Bronchial epithelial cell (primary cell): ENCODE results near the gene CLDN18. TPM values are rescaled to one million over a fixed set of nuclear protein-coding genes. Genes with fewer than 3 reads are reported as not detected.
A peak's percentile ranks its signal among the peaks of the same experiment; 100 is the strongest.

Experiments used
- DNase-seq: peaks from one replicate; pipeline ENCODE4 v3.0.0-alpha.2; 2010; ENCODE audit warnings: low read depth
- FAIRE-seq: peaks from 2 replicates; lab custom pipeline; 2011; peaks lifted over from hg19 to GRCh38; lab: Jason Lieb, UNC
- H3K27me3 ChIP-seq: 2 replicates; pipeline ENCODE4 v1.5.1; 2011; ENCODE audit warnings: low read length; ENCODE audit not compliant: control insufficient read depth, insufficient read depth
- H3K36me3 ChIP-seq: 2 replicates; pipeline ENCODE4 v1.5.1; 2011; ENCODE audit warnings: low read length; ENCODE audit not compliant: control insufficient read depth, insufficient read depth
- H3K4me3 ChIP-seq: 2 replicates; pipeline ENCODE4 v1.5.1; 2011; ENCODE audit warnings: mild to moderate bottlenecking, low read depth, low read length, control low read depth
- total RNA-seq: library from RNA; depleted of rRNA; stranded (reverse); fragments of >200 nt; gene quantifications from 2 replicates; pipeline ENCODE4 v1.2.1, GENCODE V29; 2014
- TF ChIP-seq, protein P1 (sequence below): IDR thresholded peaks from 2 replicates; pipeline ENCODE4 v1.5.1; 2011; ENCODE audit warnings: mild to moderate bottlenecking, moderate library complexity, low read length, control low read depth, inconsistent platforms; ENCODE audit not compliant: insufficient read depth, severe bottlenecking

CLDN18 gene
- total RNA-seq, 1 donor from 2014 or later: not detected

DNA sequence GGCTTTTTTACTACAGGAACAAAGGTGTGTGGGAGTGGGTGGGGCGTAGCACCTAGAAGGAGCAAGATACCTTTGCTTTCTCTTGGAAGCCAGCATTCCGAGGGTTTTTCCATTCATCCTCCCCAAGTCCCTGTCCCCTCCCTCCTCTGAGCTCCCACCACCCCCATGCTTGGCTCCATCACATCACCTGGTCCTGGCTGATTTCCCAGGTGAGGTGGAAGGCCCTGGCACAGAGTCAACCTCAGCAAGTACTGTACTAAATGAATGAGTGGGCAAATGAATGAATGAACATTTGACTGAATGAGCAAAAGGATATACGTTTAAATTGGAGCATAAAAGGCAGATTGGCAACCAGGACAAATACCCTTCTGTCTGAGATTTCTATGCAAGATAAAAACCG is 60.0 kb downstream of the CLDN18 start:
- Histone ChIP-seq H3K27me3 (no peaks in the 10 kb centered on the region), H3K36me3 (peaks cover 2% of the 10 kb centered on the region), H3K4me3 (no peak overlapping the region)
- DNase-seq (no peak), FAIRE-seq (no peak)
- TF ChIP-seq, protein P1, sequence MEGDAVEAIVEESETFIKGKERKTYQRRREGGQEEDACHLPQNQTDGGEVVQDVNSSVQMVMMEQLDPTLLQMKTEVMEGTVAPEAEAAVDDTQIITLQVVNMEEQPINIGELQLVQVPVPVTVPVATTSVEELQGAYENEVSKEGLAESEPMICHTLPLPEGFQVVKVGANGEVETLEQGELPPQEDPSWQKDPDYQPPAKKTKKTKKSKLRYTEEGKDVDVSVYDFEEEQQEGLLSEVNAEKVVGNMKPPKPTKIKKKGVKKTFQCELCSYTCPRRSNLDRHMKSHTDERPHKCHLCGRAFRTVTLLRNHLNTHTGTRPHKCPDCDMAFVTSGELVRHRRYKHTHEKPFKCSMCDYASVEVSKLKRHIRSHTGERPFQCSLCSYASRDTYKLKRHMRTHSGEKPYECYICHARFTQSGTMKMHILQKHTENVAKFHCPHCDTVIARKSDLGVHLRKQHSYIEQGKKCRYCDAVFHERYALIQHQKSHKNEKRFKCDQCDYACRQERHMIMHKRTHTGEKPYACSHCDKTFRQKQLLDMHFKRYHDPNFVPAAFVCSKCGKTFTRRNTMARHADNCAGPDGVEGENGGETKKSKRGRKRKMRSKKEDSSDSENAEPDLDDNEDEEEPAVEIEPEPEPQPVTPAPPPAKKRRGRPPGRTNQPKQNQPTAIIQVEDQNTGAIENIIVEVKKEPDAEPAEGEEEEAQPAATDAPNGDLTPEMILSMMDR: no peak

DNA sequence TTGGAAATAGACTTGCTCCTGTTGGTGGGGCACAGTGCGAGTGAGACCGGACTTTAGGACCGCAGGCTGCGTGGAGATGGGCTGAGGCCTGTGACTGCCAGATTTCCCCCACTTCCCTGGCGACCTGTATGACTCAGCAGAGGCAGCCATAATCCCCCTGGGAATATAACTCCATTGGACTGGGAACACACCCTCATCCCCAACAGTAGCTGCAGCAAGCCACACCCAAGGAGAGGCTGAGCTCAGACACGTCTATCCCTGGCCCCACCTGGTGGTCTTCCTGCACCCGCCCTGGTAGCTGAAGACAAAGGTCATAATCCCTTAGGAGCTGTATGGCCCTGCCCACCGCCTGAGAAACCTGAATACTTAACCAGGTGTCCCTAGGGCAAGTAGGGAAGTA is 62.8 kb downstream of the CLDN18 start:
- DNase-seq (no peak), FAIRE-seq (no peak)
- no peak overlapping the region for H3K4me3 ChIP-seq
- TF ChIP-seq, protein P1: no peak
- H3K27me3 ChIP-seq: no peaks in the 10 kb centered on the region
- no peaks in the 10 kb centered on the region for H3K36me3 ChIP-seq

DNA sequence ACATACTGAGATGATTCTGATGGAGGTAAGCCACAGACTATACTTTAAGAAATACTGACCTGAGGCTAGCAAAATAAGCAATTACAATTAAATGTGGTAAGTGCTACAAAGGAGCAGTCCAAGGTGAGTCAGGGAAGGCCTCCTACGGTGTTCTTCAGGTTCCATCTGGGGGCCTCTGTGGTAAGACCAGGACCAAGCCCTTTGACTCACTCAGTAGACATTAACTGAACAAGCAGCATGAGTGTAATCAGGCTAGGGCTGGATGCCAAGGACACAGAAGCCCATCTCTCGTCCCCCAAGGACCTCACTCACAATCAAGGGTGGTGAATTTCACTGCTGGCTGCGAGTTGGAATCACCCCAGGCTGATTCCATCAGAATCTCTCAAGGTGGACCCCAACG is 68.1 kb downstream of the CLDN18 start:
- TF ChIP-seq, protein P1: no peak
- H3K27me3 ChIP-seq: no peaks in the 10 kb centered on the region
- H3K36me3 ChIP-seq: no peaks in the 10 kb centered on the region
- H3K4me3 ChIP-seq: no peak overlapping the region
- FAIRE-seq (no peak), DNase-seq (peak; percentile 87)

DNA sequence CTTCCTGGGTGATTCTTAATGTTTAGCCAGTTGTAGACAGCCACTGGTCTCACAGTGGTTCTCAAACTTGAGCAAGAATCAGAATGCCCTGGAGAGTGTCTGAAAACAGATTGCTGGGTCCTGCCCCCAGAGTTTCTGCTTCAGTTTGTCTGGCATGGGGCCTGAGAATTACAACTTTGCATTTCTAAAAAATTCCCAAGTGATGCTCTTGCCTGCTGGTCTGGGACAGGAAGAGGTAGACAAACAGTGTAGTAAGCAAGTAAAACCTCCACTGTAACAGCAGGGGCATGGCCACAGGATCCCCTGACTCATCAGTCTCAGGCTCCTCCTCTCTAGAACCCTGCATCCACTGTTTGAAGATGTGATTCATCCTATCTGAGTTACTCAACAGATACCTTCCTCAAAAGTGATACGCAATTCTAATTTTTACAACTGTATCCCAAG is 69.0 kb downstream of the CLDN18 start:
- DNase-seq: peak; percentile 97
- H3K27me3 ChIP-seq: no peaks in the 10 kb centered on the region
- H3K36me3 ChIP-seq: no peaks in the 10 kb centered on the region
- FAIRE-seq: no peak
- TF ChIP-seq, protein P1: no peak
- H3K4me3 ChIP-seq: no peak overlapping the region

DNA sequence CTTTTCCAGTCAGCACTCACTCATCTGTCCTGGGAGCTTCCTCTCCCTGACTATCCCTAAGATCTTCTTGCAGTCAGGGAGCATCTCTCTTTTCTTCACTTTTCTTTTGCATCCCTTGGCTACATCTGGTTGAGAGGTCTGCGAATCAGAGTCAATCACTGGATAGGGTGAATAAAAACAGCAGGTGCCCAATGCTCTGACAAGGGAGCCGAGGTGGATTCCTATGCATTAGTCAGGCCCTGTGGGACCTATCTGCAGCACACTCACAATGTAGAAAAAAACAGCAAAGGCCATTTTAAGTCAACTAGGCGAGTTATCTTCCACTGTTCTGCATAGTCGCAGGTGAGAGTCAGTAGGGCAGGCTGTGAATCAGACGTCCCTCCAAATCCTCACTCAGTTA is 69.9 kb downstream of the CLDN18 start:
- DNase-seq (no peak), FAIRE-seq (no peak)
- Histone ChIP-seq H3K36me3 (no peaks in the 10 kb centered on the region), H3K4me3 (no peak overlapping the region), H3K27me3 (no peaks in the 10 kb centered on the region)
- TF ChIP-seq, protein P1: no peak
